ENCODE results near the gene NFKB1.

Gene NFKB1

DNA sequence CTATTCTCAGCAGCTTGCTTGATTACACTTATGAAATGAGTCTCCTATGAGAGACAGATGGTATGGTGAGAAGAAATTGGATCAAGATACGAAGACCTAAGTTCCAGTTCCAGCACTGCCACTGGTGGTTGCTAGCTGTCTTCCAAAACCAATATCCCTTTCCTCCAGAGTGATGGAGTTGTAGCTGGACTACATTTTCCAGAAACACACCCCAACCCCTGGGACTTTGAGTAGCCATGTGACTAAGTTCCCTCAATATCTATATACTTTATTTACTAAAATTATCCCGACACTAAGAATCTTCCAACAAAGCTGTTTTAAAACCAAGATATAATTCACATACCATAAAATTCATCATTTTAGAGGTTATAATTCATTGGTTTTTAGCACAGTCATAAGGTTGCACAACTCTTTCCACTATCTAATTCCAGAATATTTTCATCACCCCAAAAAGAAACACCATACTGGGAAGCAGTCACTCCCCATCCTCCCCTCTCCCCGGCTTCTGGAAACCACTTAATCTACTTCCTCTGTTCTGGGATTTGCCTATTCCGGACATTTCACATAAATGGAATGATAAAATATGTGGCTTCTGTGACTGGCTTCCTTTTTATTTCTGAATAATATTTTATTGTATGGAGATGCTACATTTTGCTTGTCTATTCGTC lies 141.6 kb downstream of the NFKB1 start:
- TF ChIP-seq, protein P1, sequence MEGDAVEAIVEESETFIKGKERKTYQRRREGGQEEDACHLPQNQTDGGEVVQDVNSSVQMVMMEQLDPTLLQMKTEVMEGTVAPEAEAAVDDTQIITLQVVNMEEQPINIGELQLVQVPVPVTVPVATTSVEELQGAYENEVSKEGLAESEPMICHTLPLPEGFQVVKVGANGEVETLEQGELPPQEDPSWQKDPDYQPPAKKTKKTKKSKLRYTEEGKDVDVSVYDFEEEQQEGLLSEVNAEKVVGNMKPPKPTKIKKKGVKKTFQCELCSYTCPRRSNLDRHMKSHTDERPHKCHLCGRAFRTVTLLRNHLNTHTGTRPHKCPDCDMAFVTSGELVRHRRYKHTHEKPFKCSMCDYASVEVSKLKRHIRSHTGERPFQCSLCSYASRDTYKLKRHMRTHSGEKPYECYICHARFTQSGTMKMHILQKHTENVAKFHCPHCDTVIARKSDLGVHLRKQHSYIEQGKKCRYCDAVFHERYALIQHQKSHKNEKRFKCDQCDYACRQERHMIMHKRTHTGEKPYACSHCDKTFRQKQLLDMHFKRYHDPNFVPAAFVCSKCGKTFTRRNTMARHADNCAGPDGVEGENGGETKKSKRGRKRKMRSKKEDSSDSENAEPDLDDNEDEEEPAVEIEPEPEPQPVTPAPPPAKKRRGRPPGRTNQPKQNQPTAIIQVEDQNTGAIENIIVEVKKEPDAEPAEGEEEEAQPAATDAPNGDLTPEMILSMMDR (IDR thresholded peaks at IDR 0.05; ENCODE audit: extremely low read depth, missing control alignments) = no peak
- DNase-seq (ENCODE audit: low spot score) = no peak

DNA sequence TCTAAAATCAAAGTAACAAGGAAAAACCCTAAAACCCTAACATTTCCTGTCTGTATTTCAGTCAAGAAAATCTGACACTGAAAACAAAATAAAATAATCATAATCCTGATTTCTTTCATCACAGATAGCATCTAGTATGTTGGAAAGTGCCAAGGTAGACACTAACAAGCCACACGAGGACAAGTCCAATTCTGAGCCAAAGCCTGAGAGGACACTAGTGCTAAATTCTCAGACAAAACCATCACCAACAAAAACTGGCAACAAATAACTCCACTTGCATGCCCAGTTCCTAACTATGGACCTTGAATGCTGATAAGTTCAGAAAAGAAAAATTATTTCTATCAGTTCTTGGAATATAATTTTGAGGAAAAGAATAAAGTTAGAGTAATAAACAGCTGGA lies 146.0 kb downstream of the NFKB1 start:
- TF ChIP-seq, protein P1 (IDR thresholded peaks at IDR 0.05; ENCODE audit: extremely low read depth, missing control alignments) = no peak
- no peak for DNase-seq (ENCODE audit: low spot score)

DNA sequence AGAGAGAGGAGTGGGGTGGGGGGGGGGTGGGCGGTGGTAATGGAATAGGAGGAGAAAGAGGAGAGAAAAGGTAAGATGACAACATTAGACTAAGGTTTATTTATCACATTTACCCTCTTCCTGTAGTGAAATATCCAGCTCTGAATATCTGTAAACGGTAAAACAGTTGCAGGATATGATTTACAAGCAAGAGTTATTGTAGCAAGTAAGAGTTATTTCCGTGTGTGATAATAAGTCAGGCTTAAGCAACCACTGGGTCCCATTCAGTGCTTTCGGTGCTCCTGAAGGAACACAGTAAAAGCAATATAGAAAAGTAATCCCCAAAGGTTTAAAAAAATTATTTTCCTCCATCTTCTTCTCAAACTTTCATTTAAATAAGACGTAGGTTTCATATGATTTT lies 156.0 kb downstream of the NFKB1 start:
- TF ChIP-seq, protein P1 (IDR thresholded peaks at IDR 0.05; ENCODE audit: extremely low read depth, missing control alignments) = no peak
- DNase-seq (ENCODE audit: low spot score) = no peak

DNA sequence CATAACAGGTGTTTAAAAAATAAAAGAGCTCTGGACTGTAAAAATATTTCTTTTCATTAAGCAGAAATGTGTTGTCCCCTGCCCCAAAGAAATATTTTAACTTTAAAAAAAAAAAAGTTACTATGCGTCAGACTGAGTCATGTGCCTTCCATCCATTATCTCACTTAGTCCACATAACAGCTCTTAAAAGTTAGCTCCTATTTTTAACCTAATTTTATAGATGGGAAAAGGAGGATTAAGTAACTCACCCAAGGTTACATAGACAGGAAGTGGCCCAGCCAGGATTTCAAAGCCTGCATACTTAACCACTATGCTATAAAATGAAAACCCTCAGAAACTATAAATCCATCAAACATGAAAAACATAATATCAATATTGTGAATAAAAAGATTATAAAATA lies 161.9 kb downstream of the NFKB1 start:
- DNase-seq (ENCODE audit: low spot score) = no peak
- TF ChIP-seq, protein P1 (IDR thresholded peaks at IDR 0.05; ENCODE audit: extremely low read depth, missing control alignments) = no peak

DNA sequence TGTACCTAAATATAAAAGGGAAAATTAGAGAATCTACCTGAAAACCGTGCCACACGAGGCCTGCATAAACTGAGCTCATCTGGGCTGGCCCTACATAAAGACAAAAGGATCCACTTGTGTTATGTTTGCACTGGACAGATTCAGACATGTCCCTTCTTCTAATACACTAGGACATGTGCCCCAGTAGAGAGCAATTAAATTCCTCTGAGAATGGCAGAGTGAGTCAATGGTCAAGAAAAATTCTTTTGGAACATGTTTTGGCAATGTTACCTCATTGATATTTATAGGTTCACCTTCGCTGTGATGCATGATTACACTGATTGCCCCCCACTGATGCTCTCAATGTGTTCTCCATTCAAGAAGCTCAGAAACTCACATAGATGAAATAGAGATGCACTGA lies 164.4 kb downstream of the NFKB1 start:
- TF ChIP-seq, protein P1 (IDR thresholded peaks at IDR 0.05; ENCODE audit: extremely low read depth, missing control alignments) = no peak
- no peak for DNase-seq (ENCODE audit: low spot score)
